ENCODE results near the gene FGF4. TPM values are rescaled to one million over a fixed set of nuclear protein-coding genes. Genes with fewer than 3 reads are reported as not detected.

Gene FGF4
- total and polyA plus RNA-seq, 2 donors (not counting 3 experiments of a cell fraction or from before 2014, with no cell fraction given), result not detected

DNA sequence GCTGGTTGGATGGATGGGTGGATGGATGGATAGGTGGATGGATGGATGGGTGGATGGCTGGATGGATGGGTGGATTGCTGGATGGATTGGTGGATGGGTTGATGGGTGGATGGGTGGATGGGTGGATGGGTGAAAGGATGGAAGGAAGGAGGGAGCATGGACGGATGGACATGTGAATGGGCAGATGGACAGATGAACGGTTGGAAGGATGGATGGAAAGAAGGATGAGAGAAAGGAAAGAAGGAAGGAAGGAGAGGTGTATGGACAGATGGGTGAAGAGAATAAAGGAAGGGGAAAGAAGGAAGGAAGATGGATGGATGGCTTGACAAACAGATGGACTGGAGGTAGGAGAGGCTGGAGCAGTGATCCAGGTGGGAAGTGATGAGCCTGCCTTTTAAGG is 38.7 kb upstream of the FGF4 start:
- Histone ChIP-seq H2AFZ (ENCODE audit: low read depth, low read length) (no peak overlapping the region), H3K4me3 (replicated peaks in 1 of 3; ENCODE audit: insufficient read depth in 1 of 3, low read depth in 1 of 3, low read length in 3 of 3) (no peak overlapping the region), H3K9me1 (replicated peaks; ENCODE audit: control insufficient read depth, extremely low read depth, insufficient read depth, low read length) (no peaks in the 10 kb centered on the region), H3K4me1 (ENCODE audit: control insufficient read depth, extremely low read depth, insufficient read depth, low read length) (no peaks in the 10 kb centered on the region), H4K20me1 (replicated peaks; ENCODE audit: control insufficient read depth, extremely low read depth, insufficient read depth, low read length) (no peaks in the 10 kb centered on the region), H3K36me3 (ENCODE audit: control insufficient read depth in 2 of 2, extremely low read depth in 1 of 2, insufficient read depth in 2 of 2, low read length in 2 of 2) (no peaks in the 10 kb centered on the region), H3K27me3 (ENCODE audit: control insufficient read depth in 2 of 2, insufficient read depth in 2 of 2, low read length in 2 of 2) (peaks cover 26 to 30% of the 10 kb centered on the region in 2 experiments), H3K9me3 (replicated peaks; ENCODE audit: control insufficient read depth, insufficient read depth, low read length) (no peaks in the 10 kb centered on the region), H3K79me2 (ENCODE audit: control insufficient read depth, insufficient read depth, low read length) (no peaks in the 10 kb centered on the region), H3K4me2 (ENCODE audit: insufficient read depth, low read length) (no peak overlapping the region), H3K27ac (ENCODE audit: insufficient read depth, low read depth, low read length) (no peak overlapping the region), H3K9ac (replicated peaks; ENCODE audit: extremely low read depth, insufficient read depth, low read length) (no peak overlapping the region)
- ChIA-PET CTCF (no interaction called here), POLR2A (no interaction called here)
- no TSS peak for BruUV-seq (replicated peaks)
- DNase-seq (ENCODE audit: low read depth, low spot score), result no peak
- no peak for FAIRE-seq
- intact Hi-C loops (cut with micrococcal nuclease), result no loop called here
- no peak for TF ChIP-seq GATA2 (IDR thresholded peaks at IDR 0.05; ENCODE audit: insufficient read depth, insufficient read length, low read depth, low read length)
- TF ChIP-seq POLR2AphosphoS5 (IDR thresholded peaks at IDR 0.05; ENCODE audit: insufficient read depth, low read depth, low read length), result no peak
- TF ChIP-seq FOS (IDR thresholded peaks at IDR 0.05; ENCODE audit: borderline replicate concordance, insufficient read depth, low read length), result no peak
- no peak for TF ChIP-seq CTCF (IDR thresholded peaks at IDR 0.05; ENCODE audit: extremely low read depth in 1 of 2, insufficient read depth in 1 of 2, low read depth in 1 of 2, low read length in 2 of 2)
- no peak for TF ChIP-seq POLR2A (IDR thresholded peaks at IDR 0.05; ENCODE audit: low read depth, low read length)
- TF ChIP-seq, protein P1, sequence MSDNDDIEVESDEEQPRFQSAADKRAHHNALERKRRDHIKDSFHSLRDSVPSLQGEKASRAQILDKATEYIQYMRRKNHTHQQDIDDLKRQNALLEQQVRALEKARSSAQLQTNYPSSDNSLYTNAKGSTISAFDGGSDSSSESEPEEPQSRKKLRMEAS (IDR thresholded peaks at IDR 0.05; ENCODE audit: insufficient read depth, insufficient read length), result no peak
- no peak for TF ChIP-seq EZH2 (IDR thresholded peaks at IDR 0.05; ENCODE audit: borderline replicate concordance, low read depth, low read length, severe bottlenecking)
- no peak for TF ChIP-seq JUN (IDR thresholded peaks at IDR 0.05; ENCODE audit: borderline replicate concordance, insufficient read depth, insufficient read length, low read depth)
- no peak for TF ChIP-seq MYC (IDR thresholded peaks at IDR 0.05; ENCODE audit: low read depth, low read length)
- dilution Hi-C loops (cut with MboI; ENCODE audit: extremely low pct_ligation_motif_present, low sequenced_read_pairs), result no loop called here

Measured in endothelial cell of umbilical vein (primary cell).